HEK293T (cell line): Measurements from ENCODE around the gene PAPPA.

Experiments
- BHLHE40 ChIP-seq: fragments of 450-650 bp; IDR thresholded peaks from 2 replicates; pipeline ENCODE4 v1.6.1; 2016; ENCODE audit warnings: mild to moderate bottlenecking, moderate library complexity, borderline replicate concordance
- CTBP1 ChIP-seq: fragments of 450-650 bp; IDR thresholded peaks from 2 replicates; pipeline ENCODE4 v1.6.1; 2016; ENCODE audit warnings: borderline replicate concordance
- FOXM1 ChIP-seq: fragments of 450-650 bp; IDR thresholded peaks from 2 replicates; pipeline ENCODE4 v1.6.1; 2017; ENCODE audit warnings: mild to moderate bottlenecking, borderline replicate concordance
- HDGF ChIP-seq: fragments of 450-650 bp; IDR thresholded peaks from 2 replicates; pipeline ENCODE4 v1.6.1; 2017; ENCODE audit warnings: antibody characterized with exemption, borderline replicate concordance
- L3MBTL2 ChIP-seq: fragments of 450-650 bp; conservative IDR thresholded peaks from 2 replicates; pipeline ENCODE4 v1.6.1; 2016; ENCODE audit warnings: mild to moderate bottlenecking
- NFRKB ChIP-seq: fragments of 450-650 bp; IDR thresholded peaks from 2 replicates; pipeline ENCODE4 v1.6.1; 2016; ENCODE audit warnings: mild to moderate bottlenecking, moderate library complexity
- TARDBP ChIP-seq: fragments of 450-650 bp; IDR thresholded peaks from 2 replicates; pipeline ENCODE4 v1.6.1; 2016
- TF ChIP-seq, protein P1 (sequence below): fragments of 450-650 bp; IDR thresholded peaks from 2 replicates; pipeline ENCODE4 v1.6.1; 2016

GRCh38 chr9:116394894-116395698, 241.5 kb downstream of the PAPPA start:
- TF ChIP-seq BHLHE40 (no peak), TARDBP (no peak), NFRKB (no peak), CTBP1 (no peak), L3MBTL2 (no peak), HDGF (no peak), FOXM1 (no peak)
- TF ChIP-seq, protein P1, sequence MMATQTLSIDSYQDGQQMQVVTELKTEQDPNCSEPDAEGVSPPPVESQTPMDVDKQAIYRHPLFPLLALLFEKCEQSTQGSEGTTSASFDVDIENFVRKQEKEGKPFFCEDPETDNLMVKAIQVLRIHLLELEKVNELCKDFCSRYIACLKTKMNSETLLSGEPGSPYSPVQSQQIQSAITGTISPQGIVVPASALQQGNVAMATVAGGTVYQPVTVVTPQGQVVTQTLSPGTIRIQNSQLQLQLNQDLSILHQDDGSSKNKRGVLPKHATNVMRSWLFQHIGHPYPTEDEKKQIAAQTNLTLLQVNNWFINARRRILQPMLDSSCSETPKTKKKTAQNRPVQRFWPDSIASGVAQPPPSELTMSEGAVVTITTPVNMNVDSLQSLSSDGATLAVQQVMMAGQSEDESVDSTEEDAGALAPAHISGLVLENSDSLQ, result no peak
